Measurements from ENCODE around the gene GFM1. TPM values are rescaled to one million over a fixed set of nuclear protein-coding genes. Genes with fewer than 3 reads are reported as not detected.

Gene GFM1
- total RNA-seq, 1 donor: 52.5 TPM

GRCh38 chr3:158658889-158659288, 14.6 kb downstream of the GFM1 start:
- no peaks in the 10 kb centered on the region for H3K9me3 ChIP-seq (ENCODE audit: low read depth, low read length)
- no peaks in the 10 kb centered on the region for H3K27me3 ChIP-seq (ENCODE audit: insufficient read depth, low read length)
- DNase-seq (ENCODE audit: insufficient read length, low spot score, missing footprints): no peak
- H3K4me1 ChIP-seq (ENCODE audit: insufficient read depth, low read length): peaks cover 4% of the 10 kb centered on the region
- no peak overlapping the region for H3K4me2 ChIP-seq (ENCODE audit: insufficient read depth, low read length)
- H3K79me2 ChIP-seq (ENCODE audit: insufficient read depth, low read length): no peaks in the 10 kb centered on the region
- no peak overlapping the region for H3K4me3 ChIP-seq (ENCODE audit: insufficient read depth, low read length)
- H4K20me1 ChIP-seq (ENCODE audit: insufficient read depth, low read length): no peaks in the 10 kb centered on the region
- H2AFZ ChIP-seq (ENCODE audit: low read length): no peak overlapping the region
- H3K27ac ChIP-seq (ENCODE audit: low read depth, low read length): no peak overlapping the region
- TF ChIP-seq, protein P1, sequence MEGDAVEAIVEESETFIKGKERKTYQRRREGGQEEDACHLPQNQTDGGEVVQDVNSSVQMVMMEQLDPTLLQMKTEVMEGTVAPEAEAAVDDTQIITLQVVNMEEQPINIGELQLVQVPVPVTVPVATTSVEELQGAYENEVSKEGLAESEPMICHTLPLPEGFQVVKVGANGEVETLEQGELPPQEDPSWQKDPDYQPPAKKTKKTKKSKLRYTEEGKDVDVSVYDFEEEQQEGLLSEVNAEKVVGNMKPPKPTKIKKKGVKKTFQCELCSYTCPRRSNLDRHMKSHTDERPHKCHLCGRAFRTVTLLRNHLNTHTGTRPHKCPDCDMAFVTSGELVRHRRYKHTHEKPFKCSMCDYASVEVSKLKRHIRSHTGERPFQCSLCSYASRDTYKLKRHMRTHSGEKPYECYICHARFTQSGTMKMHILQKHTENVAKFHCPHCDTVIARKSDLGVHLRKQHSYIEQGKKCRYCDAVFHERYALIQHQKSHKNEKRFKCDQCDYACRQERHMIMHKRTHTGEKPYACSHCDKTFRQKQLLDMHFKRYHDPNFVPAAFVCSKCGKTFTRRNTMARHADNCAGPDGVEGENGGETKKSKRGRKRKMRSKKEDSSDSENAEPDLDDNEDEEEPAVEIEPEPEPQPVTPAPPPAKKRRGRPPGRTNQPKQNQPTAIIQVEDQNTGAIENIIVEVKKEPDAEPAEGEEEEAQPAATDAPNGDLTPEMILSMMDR (IDR thresholded peaks at IDR 0.05; ENCODE audit: extremely low read depth, low read depth, low read length): no peak
- peaks cover 76% of the 10 kb centered on the region for H3K36me3 ChIP-seq (ENCODE audit: insufficient read depth, low read length)

DNA sequence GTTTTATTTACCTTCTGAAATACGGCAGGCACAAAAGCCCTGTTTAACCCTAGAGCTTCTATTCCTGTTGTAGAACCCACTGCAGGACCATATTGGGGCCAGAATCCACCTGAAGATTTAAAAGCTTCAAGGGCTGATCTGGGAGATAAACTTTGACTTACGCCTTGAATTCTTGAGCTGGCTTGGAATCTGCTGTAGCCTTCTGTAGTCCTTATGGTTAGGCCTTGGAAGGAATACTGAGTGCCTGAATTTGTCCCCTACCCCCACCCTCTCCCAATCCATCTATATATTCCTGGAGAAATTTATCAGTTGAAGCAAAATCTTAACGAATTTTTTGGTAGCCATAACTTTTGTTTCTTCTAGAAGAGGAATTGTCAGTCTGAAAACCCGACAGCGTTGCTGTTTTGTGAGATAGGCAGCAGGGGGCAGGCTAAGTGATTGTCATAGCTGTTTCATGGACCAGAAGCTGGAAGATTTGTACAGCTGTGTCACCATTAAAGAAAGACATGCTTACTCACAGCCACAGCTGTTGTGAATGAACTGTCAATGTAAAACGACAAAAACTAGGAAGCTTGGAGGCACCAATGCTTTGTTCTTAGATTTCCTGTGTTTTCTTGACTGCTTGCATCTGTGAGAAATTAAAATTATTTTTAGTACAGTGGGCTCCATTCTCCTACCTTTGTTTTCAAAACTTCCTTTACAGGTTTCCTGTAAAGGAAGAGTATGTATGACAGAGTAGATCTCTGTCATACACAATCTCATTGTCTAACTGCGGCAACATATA, 15.3 kb downstream of the GFM1 start:
- Histone ChIP-seq H3K27ac (ENCODE audit: low read depth, low read length) (no peak overlapping the region), H3K4me1 (ENCODE audit: insufficient read depth, low read length) (peaks cover 4% of the 10 kb centered on the region), H3K27me3 (ENCODE audit: insufficient read depth, low read length) (no peaks in the 10 kb centered on the region), H4K20me1 (ENCODE audit: insufficient read depth, low read length) (no peaks in the 10 kb centered on the region), H3K4me2 (ENCODE audit: insufficient read depth, low read length) (no peak overlapping the region), H3K36me3 (ENCODE audit: insufficient read depth, low read length) (peaks cover 76% of the 10 kb centered on the region), H3K79me2 (ENCODE audit: insufficient read depth, low read length) (peaks cover 4% of the 10 kb centered on the region), H2AFZ (ENCODE audit: low read length) (no peak overlapping the region), H3K9me3 (ENCODE audit: low read depth, low read length) (no peaks in the 10 kb centered on the region), H3K4me3 (ENCODE audit: insufficient read depth, low read length) (no peak overlapping the region)
- no peak for DNase-seq (ENCODE audit: insufficient read length, low spot score, missing footprints)
- TF ChIP-seq, protein P1 (IDR thresholded peaks at IDR 0.05; ENCODE audit: extremely low read depth, low read depth, low read length): peak; percentile 88

DNA sequence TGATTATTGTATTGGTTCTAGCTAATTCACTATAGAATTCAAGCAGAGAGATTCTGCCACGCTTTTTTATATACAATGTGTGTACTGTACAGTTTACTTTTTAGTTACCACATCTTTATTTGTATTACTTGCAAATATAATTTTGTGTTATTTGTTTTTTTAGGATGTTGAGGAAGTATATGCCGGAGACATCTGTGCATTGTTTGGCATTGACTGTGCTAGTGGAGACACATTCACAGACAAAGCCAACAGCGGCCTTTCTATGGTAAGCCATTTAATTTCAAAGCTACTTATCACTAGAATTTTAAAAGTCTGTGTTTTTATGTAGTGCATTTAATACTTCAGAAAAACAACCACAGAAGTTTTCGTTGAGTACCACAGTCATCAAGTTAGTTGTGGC, 16.4 kb downstream of the GFM1 start:
- no peaks in the 10 kb centered on the region for H3K9me3 ChIP-seq (ENCODE audit: low read depth, low read length)
- H3K4me2 ChIP-seq (ENCODE audit: insufficient read depth, low read length): no peak overlapping the region
- peaks cover 77% of the 10 kb centered on the region for H3K36me3 ChIP-seq (ENCODE audit: insufficient read depth, low read length)
- H3K4me3 ChIP-seq (ENCODE audit: insufficient read depth, low read length): no peak overlapping the region
- H3K79me2 ChIP-seq (ENCODE audit: insufficient read depth, low read length): peaks cover 4% of the 10 kb centered on the region
- TF ChIP-seq, protein P1 (IDR thresholded peaks at IDR 0.05; ENCODE audit: extremely low read depth, low read depth, low read length): no peak
- H4K20me1 ChIP-seq (ENCODE audit: insufficient read depth, low read length): no peaks in the 10 kb centered on the region
- no peak for DNase-seq (ENCODE audit: insufficient read length, low spot score, missing footprints)
- H2AFZ ChIP-seq (ENCODE audit: low read length): no peak overlapping the region
- H3K4me1 ChIP-seq (ENCODE audit: insufficient read depth, low read length): peaks cover 4% of the 10 kb centered on the region
- H3K27ac ChIP-seq (ENCODE audit: low read depth, low read length): no peak overlapping the region
- H3K27me3 ChIP-seq (ENCODE audit: insufficient read depth, low read length): no peaks in the 10 kb centered on the region

DNA sequence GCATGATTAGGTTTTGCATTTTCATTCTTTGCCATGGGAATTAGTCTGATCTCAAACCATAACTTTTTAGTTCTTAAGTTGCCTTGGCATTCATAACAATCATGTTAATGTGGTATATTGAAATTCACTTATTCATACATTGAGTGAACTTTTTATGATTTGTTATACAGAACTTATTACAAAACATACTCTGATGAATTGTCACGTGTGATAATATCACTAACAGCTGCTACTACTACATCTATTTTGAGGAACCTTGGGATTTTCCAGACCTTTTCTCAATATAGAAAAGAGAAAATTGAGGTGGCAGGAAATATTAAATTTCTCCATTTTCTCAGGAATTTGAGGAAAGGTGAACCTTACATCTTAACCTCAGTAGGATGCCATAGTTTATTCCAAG, 18.9 kb downstream of the GFM1 start:
- H3K36me3 ChIP-seq (ENCODE audit: insufficient read depth, low read length): peaks cover 90% of the 10 kb centered on the region

More for the DNA sequence above, 18.9 kb downstream of the GFM1 start:
- Histone ChIP-seq H3K27me3 (ENCODE audit: insufficient read depth, low read length) (no peaks in the 10 kb centered on the region), H4K20me1 (ENCODE audit: insufficient read depth, low read length) (peaks cover 5% of the 10 kb centered on the region), H3K27ac (ENCODE audit: low read depth, low read length) (no peak overlapping the region), H3K4me3 (ENCODE audit: insufficient read depth, low read length) (no peak overlapping the region), H3K4me1 (ENCODE audit: insufficient read depth, low read length) (peaks cover 14% of the 10 kb centered on the region), H2AFZ (ENCODE audit: low read length) (no peak overlapping the region), H3K79me2 (ENCODE audit: insufficient read depth, low read length) (peaks cover 14% of the 10 kb centered on the region), H3K4me2 (ENCODE audit: insufficient read depth, low read length) (no peak overlapping the region), H3K9me3 (ENCODE audit: low read depth, low read length) (no peaks in the 10 kb centered on the region)
- TF ChIP-seq, protein P1 (IDR thresholded peaks at IDR 0.05; ENCODE audit: extremely low read depth, low read depth, low read length): no peak
- DNase-seq (ENCODE audit: insufficient read length, low spot score, missing footprints): no peak

All from osteoblast (primary cell).